Liver (tissue), 9 donors: ENCODE measurements around the gene TAB2. TPM values are rescaled to one million over a fixed set of nuclear protein-coding genes. Genes with fewer than 3 reads are reported as not detected.

Experiments
- DNase-seq: peaks from one replicate; pipeline ENCODE4 v3.0.0-alpha.2; 2017; ENCODE audit warnings: low spot score
- H3K27ac ChIP-seq, 2 donors: one replicate each; pipeline ENCODE4 v1.7.0; 2013; ENCODE audit warnings: inconsistent platforms in 2 of 2, low read length in 2 of 2, control low read depth in 1 of 2, low read depth in 1 of 2, mild to moderate bottlenecking in 1 of 2
- H3K27me3 ChIP-seq, 4 donors: one replicate each; pipeline versions ENCODE4 v1.6.1 to v1.7.0; 2013; ENCODE audit warnings: low read length in 3 of 4, inconsistent platforms in 1 of 4, mild to moderate bottlenecking in 1 of 4, moderate library complexity in 1 of 4; ENCODE audit not compliant: control insufficient read depth in 4 of 4, insufficient read depth in 4 of 4
- H3K36me3 ChIP-seq, 4 donors: one replicate each; pipeline versions ENCODE4 v1.6.1 to v1.7.0; 2013; ENCODE audit warnings: low read length in 3 of 4, mild to moderate bottlenecking in 3 of 4, low read depth in 1 of 4, moderate library complexity in 1 of 4; ENCODE audit not compliant: control insufficient read depth in 4 of 4, insufficient read depth in 3 of 4
- H3K4me1 ChIP-seq, 4 donors: one replicate each; pipeline versions ENCODE4 v1.6.1 to v1.7.0; 2013; ENCODE audit warnings: low read length in 3 of 4, mild to moderate bottlenecking in 3 of 4, moderate library complexity in 1 of 4; ENCODE audit not compliant: control insufficient read depth in 4 of 4, insufficient read depth in 4 of 4
- H3K4me3 ChIP-seq, 3 donors: one replicate each; pipeline versions ENCODE4 v1.6.1 to v1.7.0; 2013; ENCODE audit warnings: low read length in 3 of 3, control low read depth in 1 of 3, low read depth in 1 of 3, mild to moderate bottlenecking in 1 of 3
- H3K9ac ChIP-seq, 2 donors: one replicate each; pipeline ENCODE4 v1.7.0; 2013; ENCODE audit warnings: low read length in 2 of 2, mild to moderate bottlenecking in 2 of 2, moderate library complexity in 2 of 2, control low read depth in 1 of 2, low read depth in 1 of 2
- H3K9me3 ChIP-seq, 4 donors: one replicate each; pipeline versions ENCODE4 v1.6.1 to v1.7.0; 2013; ENCODE audit warnings: low read length in 3 of 4; ENCODE audit not compliant: control insufficient read depth in 4 of 4
- ATF3 ChIP-seq: IDR thresholded peaks from 2 replicates; pipeline ENCODE4 v1.6.1; 2016; ENCODE audit warnings: antibody characterized with exemption
- CTCF ChIP-seq: fragments of 150-350 bp; IDR thresholded peaks from 2 replicates; pipeline ENCODE4 v1.5.1; 2017; ENCODE audit warnings: improper control_type of control experiment, low read depth, low read length; ENCODE audit not compliant: missing input control
- EGR1 ChIP-seq, 2 donors: IDR thresholded peaks; 2 replicates each; pipeline ENCODE4 v1.6.1; 2016 to 2018; ENCODE audit warnings: antibody characterized with exemption in 2 of 2, low read depth in 2 of 2
- FOXA1 ChIP-seq: IDR thresholded peaks from 2 replicates; pipeline ENCODE4 v1.6.1; 2016; ENCODE audit warnings: antibody characterized with exemption
- FOXA2 ChIP-seq: IDR thresholded peaks from 2 replicates; pipeline ENCODE4 v1.6.1; 2016; ENCODE audit warnings: antibody characterized with exemption
- GABPA ChIP-seq, 2 donors: IDR thresholded peaks in 1 of 2; conservative IDR thresholded peaks in 1 of 2; 2 replicates each; pipeline ENCODE4 v1.6.1; 2016; ENCODE audit warnings: antibody characterized with exemption in 2 of 2, mild to moderate bottlenecking in 1 of 2, moderate library complexity in 1 of 2
- HNF4A ChIP-seq, 2 donors: conservative IDR thresholded peaks; 2 replicates each; pipeline ENCODE4 v1.6.1; 2016; ENCODE audit warnings: antibody characterized with exemption in 2 of 2, mild to moderate bottlenecking in 2 of 2
- HNF4G ChIP-seq: IDR thresholded peaks from 2 replicates; pipeline ENCODE4 v1.6.1; 2016; ENCODE audit warnings: antibody characterized with exemption
- JUND ChIP-seq, 2 donors: IDR thresholded peaks; 2 replicates each; pipeline ENCODE4 v1.6.1; 2016; ENCODE audit warnings: antibody characterized with exemption in 2 of 2
- MAX ChIP-seq: IDR thresholded peaks from 2 replicates; pipeline ENCODE4 v1.6.1; 2016; ENCODE audit warnings: antibody characterized with exemption
- NR2F2 ChIP-seq: IDR thresholded peaks from 2 replicates; pipeline ENCODE4 v1.6.1; 2016; ENCODE audit warnings: antibody characterized with exemption
- RAD21 ChIP-seq, 2 donors: IDR thresholded peaks; 2 replicates each; pipeline ENCODE4 v1.6.1; 2016; ENCODE audit warnings: antibody characterized with exemption in 2 of 2, mild to moderate bottlenecking in 2 of 2
- REST ChIP-seq: IDR thresholded peaks from 2 replicates; pipeline ENCODE4 v1.6.1; 2016; ENCODE audit warnings: antibody characterized with exemption, mild to moderate bottlenecking
- RXRA ChIP-seq, 2 donors: IDR thresholded peaks; 2 replicates each; pipeline ENCODE4 v1.6.1; 2017 to 2018; ENCODE audit warnings: antibody characterized with exemption in 2 of 2, mild to moderate bottlenecking in 1 of 2
- SP1 ChIP-seq: IDR thresholded peaks from 2 replicates; pipeline ENCODE4 v1.6.1; 2018; ENCODE audit warnings: antibody characterized with exemption, mild to moderate bottlenecking
- TAF1 ChIP-seq: conservative IDR thresholded peaks from 2 replicates; pipeline ENCODE4 v1.6.1; 2016; ENCODE audit warnings: antibody characterized with exemption, mild to moderate bottlenecking
- YY1 ChIP-seq: IDR thresholded peaks from 2 replicates; pipeline ENCODE4 v1.6.1; 2016; ENCODE audit warnings: antibody characterized with exemption, mild to moderate bottlenecking
- ZBTB33 ChIP-seq: IDR thresholded peaks from 2 replicates; pipeline ENCODE4 v1.6.1; 2016; ENCODE audit warnings: antibody characterized with exemption
- WGBS: extraction: QIAGEN DNeasy Blood & Tissue Kit; methylation state at CpG from one replicate; pipeline ENCODE4 v1.1.7; 2013; 5-methylcytosine and 5-hydroxymethylcytosine counted together
- polyA plus RNA-seq, 2 donors: library from polyadenylated mRNA; stranded (reverse) in 1 of 2; unstranded in 1 of 2; fragments of 200-250 nt in 1 of 2; fragments of >200 nt in 1 of 2; fragmentation: Nextera tagmentation in 1 of 2; extraction: Ambion mirVana in 1 of 2; gene quantifications; one replicate each; pipeline versions ENCODE4 v1.2.1 to v1.2.3, GENCODE V29; 2013 to 2015
- total RNA-seq, 2 donors: library from RNA; depleted of rRNA; stranded (reverse); fragments of >200 nt; gene quantifications; one replicate each; pipeline ENCODE4 v1.2.3, GENCODE V29; 2014
- donor health status: healthy.
- donor health status: healthy.
- donor health status: healthy.
- donor health status: healthy.
- donor health status: healthy.

The TAB2 gene
- total and polyA plus RNA-seq, 4 donors: 10.5 to 25.6 (median 18.0) TPM

- TF ChIP-seq ATF3: no peak
- TF ChIP-seq YY1: no peak
- no peak for TF ChIP-seq ZBTB33
- TF ChIP-seq MAX: no peak
These were observed 139.0 kb downstream of the TAB2 start (continued) for GRCh38 chr6:149456311-149457021.

GRCh38 chr6:149457316-149457884 lies 139.9 kb downstream of the TAB2 start:
- no peaks in the 10 kb centered on the region for H3K27me3 ChIP-seq
- no peak overlapping the region for H3K27ac ChIP-seq
- H3K36me3 ChIP-seq: no peaks in the 10 kb centered on the region
- TF ChIP-seq RXRA (IDR thresholded peaks at IDR 0.05): no peak
- no peak for TF ChIP-seq RAD21 (IDR thresholded peaks at IDR 0.05)
- TF ChIP-seq HNF4G: no peak
- TF ChIP-seq ATF3: no peak
- TF ChIP-seq HNF4A (conservative IDR thresholded peaks at IDR 0.05): no peak
- TF ChIP-seq FOXA1: no peak
- TF ChIP-seq SP1: no peak
- no peak for TF ChIP-seq JUND (IDR thresholded peaks at IDR 0.05)
- TF ChIP-seq TAF1: no peak
- no peak for TF ChIP-seq CTCF
- TF ChIP-seq REST: no peak
- no peak for TF ChIP-seq YY1
- no peak for TF ChIP-seq FOXA2
- no peak for TF ChIP-seq MAX
- TF ChIP-seq ZBTB33: no peak
- TF ChIP-seq NR2F2: no peak
- TF ChIP-seq GABPA (IDR thresholded peaks at IDR 0.05 in 1 of 2, conservative IDR thresholded peaks at IDR 0.05 in 1 of 2): no peak
- no peak for TF ChIP-seq EGR1 (IDR thresholded peaks at IDR 0.05; ENCODE audit: low read depth in 2 of 2)
- no peak overlapping the region for H3K4me3 ChIP-seq
- no peak for DNase-seq
- WGBS: 82% methylated on average over 7 of the region's 7 CpGs
- H3K9me3 ChIP-seq: no peaks in the 10 kb centered on the region
- peaks cover 11 to 20% (median 16%) of the 10 kb centered on the region in 4 donors for H3K4me1 ChIP-seq
- H3K9ac ChIP-seq: no peak overlapping the region
